ENCODE measurements around the gene AOC2. TPM values are rescaled to one million over a fixed set of nuclear protein-coding genes. Genes with fewer than 3 reads are reported as not detected.
A peak's percentile ranks its signal among the peaks of the same experiment; 100 is the strongest.

AOC2 gene
- polyA plus RNA-seq, 2 of the 4 experiments (the other 2 are of a cell fraction) = 1.7 to 2.7 TPM

- ChIA-PET POLR2A (no interaction called here), CTCF (interaction anchor here (0.7 to 2.8 kb wide), 6 partner anchors 11 to 73 kb away, joined by 3 to 17 read pairs (median 6); partner anchors contain the start of gene AOC2)
- no peaks in the 10 kb centered on the region for H3K9me3 ChIP-seq
- WGBS (ENCODE audit: missing lambda C conversion rate) = 95% methylated on average over 4 of the region's 4 CpGs
- peaks cover 27% of the 10 kb centered on the region for H3K4me1 ChIP-seq
- ATAC-seq (no peak), FAIRE-seq (no peak), DNase-seq (ENCODE audit: low read depth in 1 of 2, low spot score in 1 of 2) (no peak)
- no peak overlapping the region for H3K4me3 ChIP-seq
- TF ChIP-seq HMGXB4 (CRISPR knock-in tag; IDR thresholded peaks at IDR 0.05; ENCODE audit: borderline replicate concordance) (no peak), MAFK (IDR thresholded peaks at IDR 0.05; ENCODE audit: partially characterized antibody) (no peak), TP53 (CRISPR knock-in tag; IDR thresholded peaks at IDR 0.05) (no peak), MAZ (IDR thresholded peaks at IDR 0.05; ENCODE audit: borderline replicate concordance, low read depth, low read length) (no peak), CBX8 (IDR thresholded peaks at IDR 0.05) (no peak), ESRRA (IDR thresholded peaks at IDR 0.05; ENCODE audit: borderline replicate concordance, low read length) (no peak), KDM1A (IDR thresholded peaks at IDR 0.05; ENCODE audit: low read depth) (no peak), NFE2L2 (conservative IDR thresholded peaks at IDR 0.05; ENCODE audit: low read length) (no peak), ZC3H11A (IDR thresholded peaks at IDR 0.05) (no peak), CHD2 (IDR thresholded peaks at IDR 0.05; ENCODE audit: low read length, partially characterized antibody) (no peak), GATA3 (IDR thresholded peaks at IDR 0.05; ENCODE audit: borderline replicate concordance) (no peak), USF2 (IDR thresholded peaks at IDR 0.05) (no peak), PHF8 (IDR thresholded peaks at IDR 0.05; ENCODE audit: borderline replicate concordance, low read depth) (no peak), POLR2AphosphoS2 (conservative IDR thresholded peaks at IDR 0.05; ENCODE audit: low read length) (no peak), CHD4 (IDR thresholded peaks at IDR 0.05; ENCODE audit: borderline replicate concordance) (no peak), HOXA7 (CRISPR knock-in tag; IDR thresholded peaks at IDR 0.05) (no peak), ATOH8 (CRISPR knock-in tag; IDR thresholded peaks at IDR 0.05; ENCODE audit: low read depth) (no peak), EP300 (IDR thresholded peaks at IDR 0.05) (no peak)
- TF ChIP-seq, protein P1, sequence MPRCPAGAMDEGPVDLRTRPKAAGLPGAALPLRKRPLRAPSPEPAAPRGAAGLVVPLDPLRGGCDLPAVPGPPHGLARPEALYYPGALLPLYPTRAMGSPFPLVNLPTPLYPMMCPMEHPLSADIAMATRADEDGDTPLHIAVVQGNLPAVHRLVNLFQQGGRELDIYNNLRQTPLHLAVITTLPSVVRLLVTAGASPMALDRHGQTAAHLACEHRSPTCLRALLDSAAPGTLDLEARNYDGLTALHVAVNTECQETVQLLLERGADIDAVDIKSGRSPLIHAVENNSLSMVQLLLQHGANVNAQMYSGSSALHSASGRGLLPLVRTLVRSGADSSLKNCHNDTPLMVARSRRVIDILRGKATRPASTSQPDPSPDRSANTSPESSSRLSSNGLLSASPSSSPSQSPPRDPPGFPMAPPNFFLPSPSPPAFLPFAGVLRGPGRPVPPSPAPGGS (IDR thresholded peaks at IDR 0.05) = no peak
- peak overlapping the region; percentile 66; the same call in 1 of the 3 replicates for H3K4me2 ChIP-seq
- peak overlapping the region; percentile 68 to 78; a peak in 5 of 6 replicates for H3K27ac ChIP-seq
These were observed 49.0 kb downstream of the AOC2 start for GRCh38 chr17:42893359-42893758.

- peak; percentile 22 to 44; a peak in 4 of 6 replicates for ATAC-seq
- H3K4me1 ChIP-seq = peaks cover 27% of the 10 kb centered on the region
- POLR2A ChIA-PET = interaction anchor here (0.5 to 1.2 kb wide), 3 partner anchors 346 to 421 kb away, joined by 3 to 4 read pairs (median 3); no protein-coding TSS in a partner anchor
- no peak overlapping the region for H3K4me3 ChIP-seq
- WGBS (ENCODE audit: missing lambda C conversion rate) = 57% methylated on average over 12 of the region's 12 CpGs
- TF ChIP-seq HEYL (CRISPR knock-in tag; IDR thresholded peaks at IDR 0.05) (no peak), BHLHE40 (IDR thresholded peaks at IDR 0.05; ENCODE audit: low read depth, low read length) (no peak), TP53 (CRISPR knock-in tag; IDR thresholded peaks at IDR 0.05) (no peak)
- H3K9me3 ChIP-seq = no peaks in the 10 kb centered on the region
- DNase-seq (ENCODE audit: low read depth in 1 of 2, low spot score in 1 of 2) = no peak
- CTCF ChIA-PET = interaction anchor here (0.6 to 2.8 kb wide), 9 partner anchors 10 to 152 kb away, joined by 3 to 17 read pairs (median 4); partner anchors contain the start of gene AOC2
- peak overlapping the region; percentile 68 to 78 for H3K27ac ChIP-seq
- H3K4me2 ChIP-seq = peak overlapping the region; percentile 66
- FAIRE-seq = peak; percentile 54
These were observed 50.2 kb downstream of the AOC2 start for GRCh38 chr17:42894283-42895184.
